Urinary bladder (tissue), 4 donors: ENCODE data around the gene VANGL2. TPM values are rescaled to one million over a fixed set of nuclear protein-coding genes. Genes with fewer than 3 reads are reported as not detected.

Experiments used
- DNase-seq: peaks from one replicate; pipeline ENCODE4 v3.0.0-alpha.2; 2015; ENCODE audit errors: extremely low spot score
- H3K27ac ChIP-seq: one replicate; pipeline ENCODE4 v1.5.1; 2013; ENCODE audit warnings: low read depth, mild to moderate bottlenecking, moderate library complexity
- H3K36me3 ChIP-seq: one replicate; pipeline ENCODE4 v1.6.1; 2013; ENCODE audit warnings: mild to moderate bottlenecking, moderate library complexity; ENCODE audit not compliant: insufficient read depth
- H3K4me1 ChIP-seq: one replicate; pipeline ENCODE4 v1.6.1; 2013; ENCODE audit warnings: mild to moderate bottlenecking, moderate library complexity; ENCODE audit not compliant: insufficient read depth
- H3K4me3 ChIP-seq: one replicate; pipeline ENCODE4 v1.5.1; 2013; ENCODE audit warnings: low read depth, low read length
- WGBS: extraction: QIAGEN DNeasy Blood & Tissue Kit; methylation state at CpG from one replicate; pipeline ENCODE4 v1.1.7; 2013; 5-methylcytosine and 5-hydroxymethylcytosine counted together
- polyA plus RNA-seq: library from polyadenylated mRNA; stranded (reverse); fragments of 200-250 nt; gene quantifications from one replicate; pipeline ENCODE4 v1.2.3, GENCODE V29; 2013
- total RNA-seq: library from RNA; depleted of rRNA; stranded (reverse); fragments of >200 nt; gene quantifications from one replicate; pipeline ENCODE4 v1.2.3, GENCODE V29; 2014
- donor health status: healthy with polysubstance abuse.
- donor health status: healthy.

The VANGL2 gene
- total and polyA plus RNA-seq, 2 donors: 4.1 to 7.6 TPM

- Histone ChIP-seq H3K4me1 (peaks cover 2% of the 10 kb centered on the region), H3K4me3 (no peak overlapping the region), H3K36me3 (no peaks in the 10 kb centered on the region), H3K27ac (no peak overlapping the region)
- no peak for DNase-seq
- 52% methylated on average over 2 of the region's 2 CpGs for WGBS
Observed at GRCh38 chr1:160405331-160405877, 5.0 kb downstream of the VANGL2 start.

- DNase-seq: no peak
- H3K4me3 ChIP-seq: no peak overlapping the region
Observed at GRCh38 chr1:160406131-160406968, 6.0 kb downstream of the VANGL2 start.

GRCh38 chr1:160407839-160408801 is 7.8 kb downstream of the VANGL2 start:
- Histone ChIP-seq H3K36me3 (no peaks in the 10 kb centered on the region), H3K4me1 (peaks cover 2% of the 10 kb centered on the region), H3K4me3 (no peak overlapping the region), H3K27ac (no peak overlapping the region)
- no peak for DNase-seq
- WGBS: 81% methylated on average over 12 of the region's 12 CpGs

More at GRCh38 chr1:160406131-160406968, 6.0 kb downstream of the VANGL2 start:
- Histone ChIP-seq H3K4me1 (peaks cover 2% of the 10 kb centered on the region), H3K36me3 (no peaks in the 10 kb centered on the region), H3K27ac (no peak overlapping the region)
- WGBS: 87% methylated on average over 15 of the region's 15 CpGs

DNA sequence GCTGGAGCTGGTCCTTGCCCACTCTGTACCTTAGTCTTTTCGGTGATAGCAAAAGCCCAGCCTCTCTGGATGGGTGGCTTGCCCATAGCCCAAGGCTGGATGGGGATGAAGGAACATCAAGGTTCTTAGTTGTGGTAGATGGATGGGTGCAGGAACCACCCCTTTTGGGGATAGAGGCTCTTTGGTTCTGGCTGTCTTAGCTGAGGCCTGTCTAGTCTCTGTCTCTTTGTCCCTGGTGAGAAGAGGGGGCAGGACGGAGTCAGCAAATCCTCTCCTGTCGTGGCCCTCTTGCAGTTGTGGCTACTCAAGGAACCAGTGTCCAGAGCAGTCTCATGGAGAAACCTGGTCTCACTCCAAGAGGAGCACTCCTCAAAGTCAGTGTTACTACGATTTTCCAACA is 8.5 kb downstream of the VANGL2 start:
- no peak for DNase-seq
- 94% methylated on average over 4 of the region's 4 CpGs for WGBS
- Histone ChIP-seq H3K36me3 (no peaks in the 10 kb centered on the region), H3K4me1 (peaks cover 2% of the 10 kb centered on the region), H3K4me3 (no peak overlapping the region), H3K27ac (no peak overlapping the region)

DNA sequence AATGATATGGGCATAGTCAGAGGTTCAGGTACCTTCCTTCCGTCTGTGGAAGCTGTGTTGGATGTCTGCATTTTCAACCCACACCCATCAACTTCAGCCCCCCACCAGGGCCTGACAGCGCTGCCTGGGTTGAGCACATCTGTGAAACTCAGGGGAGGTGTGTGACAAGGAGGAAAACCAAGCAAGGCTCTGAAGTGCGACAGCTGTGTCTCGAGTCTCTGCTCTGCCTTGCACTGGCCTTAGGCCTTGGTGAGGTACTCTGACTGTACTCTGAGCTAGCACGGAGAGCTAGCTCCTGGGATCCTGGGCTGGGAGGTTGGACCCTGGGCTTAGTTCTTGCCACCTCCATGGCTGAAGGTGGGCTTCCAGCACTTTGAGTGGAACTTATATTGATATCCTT is 9.1 kb downstream of the VANGL2 start:
- H3K36me3 ChIP-seq: no peaks in the 10 kb centered on the region
- H3K4me3 ChIP-seq: no peak overlapping the region
- WGBS: 84% methylated on average over 5 of the region's 5 CpGs
- no peak overlapping the region for H3K27ac ChIP-seq
- no peak for DNase-seq
- peaks cover 2% of the 10 kb centered on the region for H3K4me1 ChIP-seq

DNA sequence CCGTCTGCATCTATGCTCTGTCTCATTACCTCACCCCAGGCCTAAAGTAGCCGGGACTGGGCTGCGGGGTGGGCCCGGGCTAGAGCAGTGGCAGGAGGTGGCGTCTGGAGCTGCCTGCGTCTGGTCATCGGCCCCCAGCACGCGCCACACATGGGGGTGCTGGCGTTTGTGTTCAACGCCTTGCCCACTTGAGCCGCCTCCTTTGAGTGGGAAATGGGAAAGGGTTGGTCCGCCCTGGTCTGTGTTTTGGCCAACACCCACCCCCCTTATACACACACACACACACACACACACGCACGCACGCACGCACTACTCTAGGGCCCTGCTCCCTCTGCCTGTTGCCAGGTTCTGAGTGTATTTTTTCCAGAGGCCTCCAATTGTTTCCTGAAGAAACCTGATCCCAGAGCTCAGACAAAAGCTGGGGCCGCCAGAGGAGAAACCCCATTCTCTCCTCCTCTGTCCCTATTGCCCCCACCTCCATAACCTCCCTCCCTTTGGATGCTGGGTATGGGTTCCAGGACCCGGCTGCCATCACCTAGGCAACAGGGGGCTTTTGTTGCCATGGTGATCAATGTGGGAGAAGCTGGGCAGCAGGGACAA is 10.1 kb downstream of the VANGL2 start:
- Histone ChIP-seq H3K27ac (no peak overlapping the region), H3K4me3 (no peak overlapping the region)
- no peak for DNase-seq

GRCh38 chr1:160411271-160412027 is 11.1 kb downstream of the VANGL2 start:
- Histone ChIP-seq H3K27ac (no peak overlapping the region), H3K36me3 (no peaks in the 10 kb centered on the region), H3K4me3 (no peak overlapping the region), H3K4me1 (peaks cover 2% of the 10 kb centered on the region)
- 52% methylated on average over 6 of the region's 6 CpGs for WGBS
- no peak for DNase-seq

More for the DNA sequence above, 10.1 kb downstream of the VANGL2 start:
- 36% methylated on average over 19 of the region's 19 CpGs for WGBS
- Histone ChIP-seq H3K36me3 (no peaks in the 10 kb centered on the region), H3K4me1 (peaks cover 2% of the 10 kb centered on the region)

GRCh38 chr1:160412028-160412362 is 11.6 kb downstream of the VANGL2 start:
- H3K36me3 ChIP-seq: no peaks in the 10 kb centered on the region
- 82% methylated on average over 3 of the region's 3 CpGs for WGBS
- H3K4me1 ChIP-seq: peaks cover 2% of the 10 kb centered on the region
- no peak for DNase-seq
- H3K27ac ChIP-seq: no peak overlapping the region
- H3K4me3 ChIP-seq: no peak overlapping the region

DNA sequence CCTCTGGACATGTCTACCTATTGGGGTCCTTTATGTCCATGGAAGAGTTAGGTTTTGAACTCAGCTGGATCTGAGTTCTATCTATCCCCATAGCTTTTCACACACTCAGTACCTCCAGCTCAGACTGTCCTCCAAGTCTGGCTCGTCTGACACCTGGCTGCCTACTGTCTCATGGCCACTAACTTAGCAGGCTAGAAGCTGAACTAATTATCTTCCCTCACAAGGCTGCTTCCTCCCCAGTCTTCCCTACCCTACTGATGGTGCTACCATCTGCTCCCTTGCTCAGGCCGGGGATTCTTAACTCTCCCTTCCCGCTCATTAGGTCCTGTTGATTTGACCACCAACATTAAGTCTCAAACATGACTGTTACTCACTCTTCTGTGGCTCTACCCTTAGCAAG is 13.4 kb downstream of the VANGL2 start:
- 87% methylated on average over 3 of the region's 3 CpGs for WGBS
- DNase-seq: no peak
- H3K4me3 ChIP-seq: no peak overlapping the region

DNA sequence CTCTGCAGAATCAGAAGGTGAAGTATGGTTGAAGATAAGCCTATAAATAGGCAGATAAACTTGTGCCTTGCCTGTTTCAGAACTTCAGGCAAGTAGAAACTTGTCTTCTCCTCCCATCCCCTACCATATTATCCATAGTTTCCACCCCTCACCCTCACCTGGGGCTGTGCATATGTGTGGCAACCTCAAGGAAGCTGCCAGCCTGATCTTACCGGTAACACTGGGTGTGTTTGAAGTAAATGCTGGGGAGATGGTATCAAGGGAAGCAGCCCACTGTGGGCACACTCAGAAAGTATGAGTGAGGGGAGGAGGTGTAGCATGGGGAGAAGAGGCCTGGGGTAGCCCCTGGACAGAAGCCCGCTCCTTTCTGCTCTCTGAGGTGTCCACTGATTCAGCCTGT is 14.5 kb downstream of the VANGL2 start:
- no peak for DNase-seq
- 94% methylated on average over 2 of the region's 2 CpGs for WGBS
- no peaks in the 10 kb centered on the region for H3K36me3 ChIP-seq

More for the DNA sequence above, 13.4 kb downstream of the VANGL2 start:
- H3K27ac ChIP-seq: no peak overlapping the region
- H3K4me1 ChIP-seq: no peaks in the 10 kb centered on the region
- no peaks in the 10 kb centered on the region for H3K36me3 ChIP-seq

GRCh38 chr1:160415696-160416290 is 15.4 kb downstream of the VANGL2 start:
- H3K4me1 ChIP-seq: no peaks in the 10 kb centered on the region

More for the DNA sequence above, 14.5 kb downstream of the VANGL2 start:
- no peak overlapping the region for H3K27ac ChIP-seq
- H3K4me1 ChIP-seq: no peaks in the 10 kb centered on the region
- no peak overlapping the region for H3K4me3 ChIP-seq

DNA sequence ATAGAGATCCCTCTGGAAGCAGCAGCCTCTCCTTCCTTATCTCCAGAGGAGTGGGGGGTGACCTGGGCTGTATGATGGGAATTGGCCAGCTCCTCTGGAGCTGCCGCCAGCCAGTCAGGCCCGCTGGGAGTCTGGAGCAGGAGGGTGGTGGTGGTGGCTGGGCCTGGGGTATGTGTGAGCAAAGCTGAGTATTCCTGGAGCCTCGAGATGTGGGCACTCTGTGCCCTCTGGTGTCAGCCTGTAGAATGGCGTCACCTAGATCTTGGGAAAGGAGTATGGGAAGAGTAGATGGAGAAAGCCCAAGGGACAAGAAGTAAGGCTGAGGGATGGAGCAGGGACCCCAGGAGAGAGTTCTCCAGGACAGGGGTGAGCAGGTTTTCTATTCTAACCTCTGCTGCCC is 16.0 kb downstream of the VANGL2 start:
- DNase-seq: no peak
- H3K4me1 ChIP-seq: no peaks in the 10 kb centered on the region
- WGBS: 42% methylated on average over 4 of the region's 4 CpGs
- no peaks in the 10 kb centered on the region for H3K36me3 ChIP-seq
- no peak overlapping the region for H3K27ac ChIP-seq
- H3K4me3 ChIP-seq: no peak overlapping the region

More at GRCh38 chr1:160415696-160416290, 15.4 kb downstream of the VANGL2 start:
- Histone ChIP-seq H3K4me3 (no peak overlapping the region), H3K36me3 (no peaks in the 10 kb centered on the region), H3K27ac (no peak overlapping the region)
- WGBS: 94% methylated on average over 29 of the region's 29 CpGs
- DNase-seq: no peak
